GM23248 (cell line): Measurements from ENCODE around the gene ALKBH4.
"Not testable (repeated sequence)": the region's sequence is repeated elsewhere in the genome, so short reads cannot be mapped to it uniquely, and the experiment has no call there.

Experiments used
- EZH2 ChIP-seq: fragments of 200-600 bp; sonication (generic); IDR thresholded peaks from 2 replicates; pipeline ENCODE4 v1.6.1; 2018; ENCODE audit warnings: antibody characterized with exemption, mild to moderate bottlenecking; ENCODE audit not compliant: insufficient read depth, poor library complexity, severe bottlenecking
- EZH2phosphoT487 ChIP-seq: fragments of 200-600 bp; sonication (generic); IDR thresholded peaks from 2 replicates; pipeline ENCODE4 v1.6.1; 2018; ENCODE audit warnings: antibody characterized with exemption, moderate library complexity, mild to moderate bottlenecking, low read depth; ENCODE audit not compliant: insufficient read depth

- not testable (repeated sequence) for TF ChIP-seq EZH2, EZH2phosphoT487
These were observed 19.7 kb upstream of the ALKBH4 start for GRCh38 chr7:102484317-102484716.
